Inferior parietal cortex (tissue), 1 donor: ENCODE measurements around the gene MT1X.

Experiments
- DNase-seq: peaks from one replicate; pipeline ENCODE4 v3.0.0-alpha.2; 2016; ENCODE audit errors: extremely low spot score

MT1X gene

GRCh38 chr16:56681939-56682702 is at the start of gene MT1X:
TSS of gene MT1X (plus strand) at chr16:56682470. CDS start at chr16:56682541, 71 bp downstream.
- peak; percentile 83 for DNase-seq

- no peak for DNase-seq
These were observed 49.4 kb upstream of the MT1X start for GRCh38 chr16:56632848-56633365.

- no peak for DNase-seq
These were observed 48.7 kb upstream of the MT1X start for GRCh38 chr16:56633535-56633934.

- DNase-seq = no peak
These were observed 47.4 kb upstream of the MT1X start for GRCh38 chr16:56634715-56635440.

- DNase-seq = no peak
These were observed 46.8 kb upstream of the MT1X start for GRCh38 chr16:56635441-56635967.

- no peak for DNase-seq
These were observed 45.5 kb upstream of the MT1X start for GRCh38 chr16:56636616-56637413.

GRCh38 chr16:56637814-56638750 is 44.2 kb upstream of the MT1X start, which contains the start of gene MT1A:
TSS of gene MT1A (plus strand) at chr16:56638666. CDS start at chr16:56638739, 73 bp downstream.
- DNase-seq = no peak

- DNase-seq = no peak
These were observed 43.2 kb upstream of the MT1X start for GRCh38 chr16:56639045-56639444.

- no peak for DNase-seq
These were observed 42.2 kb upstream of the MT1X start for GRCh38 chr16:56640076-56640475.

GRCh38 chr16:56641166-56641565 is 41.1 kb upstream of the MT1X start:
- no peak for DNase-seq

GRCh38 chr16:56643080-56643778 is 39.0 kb upstream of the MT1X start:
- DNase-seq = no peak

- no peak for DNase-seq
These were observed 38.4 kb upstream of the MT1X start for GRCh38 chr16:56643833-56644232.

- DNase-seq = no peak
These were observed 37.0 kb upstream of the MT1X start for GRCh38 chr16:56645311-56645710.

- no peak for DNase-seq
These were observed 36.4 kb upstream of the MT1X start for GRCh38 chr16:56645838-56646237.

- DNase-seq = no peak
These were observed 34.4 kb upstream of the MT1X start for GRCh38 chr16:56647641-56648431.

GRCh38 chr16:56649271-56649670 is 33.0 kb upstream of the MT1X start:
- DNase-seq = no peak

GRCh38 chr16:56649820-56650219 is 32.5 kb upstream of the MT1X start:
- DNase-seq = no peak

GRCh38 chr16:56651586-56651985 is 30.7 kb upstream of the MT1X start, which contains the start of gene MT1B:
TSS of gene MT1B (plus strand) at chr16:56651886. CDS start at chr16:56651954, 68 bp downstream.
- no peak for DNase-seq

GRCh38 chr16:56652600-56652999 is 29.7 kb upstream of the MT1X start:
- no peak for DNase-seq
